Left hindlimb (tissue), 1 donor: Measurements from ENCODE around the gene PM20D2.

Experiments used
- DNase-seq: peaks from one replicate; pipeline ENCODE4 v3.0.0-alpha.2; 2018

Gene PM20D2

GRCh38 chr6:89145091-89145955 is 532 bp upstream of the PM20D2 start:
- no peak for DNase-seq

- DNase-seq = no peak
Measured at GRCh38 chr6:89146718-89147700, 1.2 kb downstream of the PM20D2 start.

- DNase-seq = no peak
Measured at GRCh38 chr6:89148016-89148750, 2.3 kb downstream of the PM20D2 start.

- no peak for DNase-seq
Measured at GRCh38 chr6:89154131-89154530, 8.3 kb downstream of the PM20D2 start.

GRCh38 chr6:89160331-89161092 is 14.7 kb downstream of the PM20D2 start:
- DNase-seq = no peak

- DNase-seq = no peak
Measured at GRCh38 chr6:89161326-89162046, 15.6 kb downstream of the PM20D2 start.

GRCh38 chr6:89162047-89162371 is 16.2 kb downstream of the PM20D2 start:
- DNase-seq = peak; percentile 44

- no peak for DNase-seq
Measured at GRCh38 chr6:89172131-89172530, 26.3 kb downstream of the PM20D2 start.

GRCh38 chr6:89173634-89174033 is 27.8 kb downstream of the PM20D2 start:
- DNase-seq = no peak

GRCh38 chr6:89180112-89180511 is 34.3 kb downstream of the PM20D2 start:
- no peak for DNase-seq

- DNase-seq = no peak
Measured at GRCh38 chr6:89180971-89181370, 35.1 kb downstream of the PM20D2 start.

GRCh38 chr6:89183294-89183693 is 37.4 kb downstream of the PM20D2 start:
- DNase-seq = no peak

GRCh38 chr6:89184344-89184743 is 38.5 kb downstream of the PM20D2 start:
- DNase-seq = no peak

- no peak for DNase-seq
Measured at GRCh38 chr6:89186762-89187161, 40.9 kb downstream of the PM20D2 start.

GRCh38 chr6:89187504-89187903 is 41.6 kb downstream of the PM20D2 start:
- no peak for DNase-seq

- DNase-seq = no peak
Measured at GRCh38 chr6:89190741-89191140, 44.9 kb downstream of the PM20D2 start.

GRCh38 chr6:89194559-89194958 is 48.7 kb downstream of the PM20D2 start:
- no peak for DNase-seq

- no peak for DNase-seq
Measured at GRCh38 chr6:89197141-89197540, 51.3 kb downstream of the PM20D2 start.

GRCh38 chr6:89198235-89198634 is 52.4 kb downstream of the PM20D2 start:
- no peak for DNase-seq

GRCh38 chr6:89199579-89199978 is 53.7 kb downstream of the PM20D2 start:
- DNase-seq = no peak

GRCh38 chr6:89200706-89201215 is 54.9 kb downstream of the PM20D2 start:
- peak; percentile 50 for DNase-seq
